Measurements from ENCODE around the gene MITF. TPM values are rescaled to one million over a fixed set of nuclear protein-coding genes. Genes with fewer than 3 reads are reported as not detected.

Gene MITF
- total and polyA plus RNA-seq, 2 of the 4 experiments (the other 2 are of a cell fraction): 6.5 to 16.7 TPM

DNA sequence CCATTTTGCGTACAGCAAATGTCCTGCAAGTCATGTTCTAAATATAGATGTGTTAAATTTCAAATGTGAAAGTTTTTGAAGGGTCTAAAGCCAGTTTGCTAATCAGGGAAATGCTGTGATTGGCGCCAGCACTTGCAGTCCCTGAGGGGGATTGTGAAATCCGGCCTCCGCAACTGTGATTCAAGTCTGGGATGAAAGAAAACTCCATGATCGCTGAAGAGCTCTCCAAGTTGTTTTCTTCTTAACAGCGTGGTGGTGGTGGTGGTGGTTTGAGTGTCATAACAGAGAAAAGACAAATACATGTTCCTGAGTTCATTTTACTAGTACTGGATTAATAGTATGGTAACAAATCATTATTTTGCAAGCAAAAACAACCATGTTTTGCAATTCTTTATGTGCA lies 51.8 kb downstream of the MITF start:
- no peak overlapping the region for H4K5ac ChIP-seq (ENCODE audit: low read depth, low read length)
- peak; percentile 84 for DNase-seq

More for the DNA sequence above, 51.8 kb downstream of the MITF start:
- H3K56ac ChIP-seq (ENCODE audit: extremely low read depth, insufficient read depth, low read length): peak overlapping the region; percentile 18; the same call in 1 of the 2 replicates
- H2BK120ac ChIP-seq (ENCODE audit: low read depth, low read length): no peak overlapping the region
- H3K79me1 ChIP-seq (ENCODE audit: low read depth in 1 of 2, low read length in 2 of 2): peaks cover 26 to 30% of the 10 kb centered on the region in 2 experiments
- H3K27me3 ChIP-seq (ENCODE audit: control insufficient read depth, insufficient read depth, low read length): no peaks in the 10 kb centered on the region
- no peak overlapping the region for H4K91ac ChIP-seq (ENCODE audit: insufficient read depth, low read depth, low read length)
- peak overlapping the region; percentile 72 for H2BK5ac ChIP-seq (ENCODE audit: low read depth, low read length, poor library complexity, severe bottlenecking)
- ChIA-PET POLR2A (ENCODE audit: unreplicated experiment) (no interaction called here), CTCF (interaction anchor here (0.6 to 2.7 kb wide), 4 partner anchors 29 to 75 kb away, joined by 3 to 10 read pairs (median 6); no protein-coding TSS in a partner anchor)
- no peaks in the 10 kb centered on the region for H4K20me1 ChIP-seq (ENCODE audit: insufficient read depth, low read length)
- H3K4me3 ChIP-seq (ENCODE audit: insufficient read depth, low read depth, low read length): no peak overlapping the region
- H3K9me3 ChIP-seq (ENCODE audit: control insufficient read depth, insufficient read depth, low read length): no peaks in the 10 kb centered on the region
- intact Hi-C loops (cut with micrococcal nuclease) (loop anchor here (2.0 to 5.0 kb wide), 2 partner anchors 349 to 484 kb away; no protein-coding TSS in a partner anchor), in situ Hi-C loops (cut with MboI; ENCODE audit: low sequenced_read_pairs) (loop anchor here (5.0 kb wide), 1 partner anchor 99 kb away; no protein-coding TSS in a partner anchor), dilution Hi-C loops (cut with HindIII; ENCODE audit: low sequenced_read_pairs, unreplicated experiment) (no loop called here)
- H4K8ac ChIP-seq (ENCODE audit: low read depth in 2 of 2, low read length in 2 of 2): no peak overlapping the region
- H3K9ac ChIP-seq (ENCODE audit: low read depth, low read length): no peak overlapping the region
- no peaks in the 10 kb centered on the region for H3K36me3 ChIP-seq (ENCODE audit: control insufficient read depth, insufficient read depth, low read length)
- H2AK9ac ChIP-seq (replicated peaks; ENCODE audit: low read depth, low read length, poor library complexity): no peak overlapping the region
- H3K9me1 ChIP-seq (ENCODE audit: insufficient read depth, low read length): peaks cover 6% of the 10 kb centered on the region
- H2AFZ ChIP-seq (replicated peaks; ENCODE audit: low read length, poor library complexity): no peak overlapping the region
- peaks cover 18% of the 10 kb centered on the region for H3K4me1 ChIP-seq (ENCODE audit: control insufficient read depth, insufficient read depth, low read length)
- no peak overlapping the region for H2AK5ac ChIP-seq (ENCODE audit: low read depth, low read length)
- H3K4me2 ChIP-seq (ENCODE audit: low read depth, low read length): peak overlapping the region; percentile 43; the same call in 1 of the 2 replicates
- no CpG with 5 or more reads among the region's 6 CpGs for WGBS, 2 experiments (ENCODE audit: extremely low coverage in 2 of 2, insufficient read length in 1 of 2)
- ATAC-seq (ENCODE audit: low read depth): peak; percentile 51
- no peak overlapping the region for H3K14ac ChIP-seq (replicated peaks; ENCODE audit: low read depth, low read length)
- H3K18ac ChIP-seq (ENCODE audit: low read depth, low read length): no peak overlapping the region
- no peak overlapping the region for H3K23ac ChIP-seq (ENCODE audit: low read depth, low read length)
- no peak for TF ChIP-seq MAZ (IDR thresholded peaks at IDR 0.05; ENCODE audit: borderline replicate concordance, low read depth, low read length)
- TF ChIP-seq POLR2A (IDR thresholded peaks at IDR 0.05; ENCODE audit: low read depth, low read length): no peak
- 0 out of 2 replicates have a peak, but pooled peaks have one; percentile 48 for TF ChIP-seq MXI1 (IDR thresholded peaks at IDR 0.05; ENCODE audit: borderline replicate concordance, low read depth, low read length)
- TF ChIP-seq SMC3 (IDR thresholded peaks at IDR 0.05; ENCODE audit: low read depth, low read length): 0 out of 2 replicates have a peak, but pooled peaks have one; percentile 8
- TF ChIP-seq CEBPB (IDR thresholded peaks at IDR 0.05; ENCODE audit: low read depth, low read length): peak; percentile 96
- no peak overlapping the region for H3K4ac ChIP-seq (ENCODE audit: low read depth, low read length)
- H2BK20ac ChIP-seq (ENCODE audit: low read depth, low read length): no peak overlapping the region
- H2BK15ac ChIP-seq (ENCODE audit: low read depth, low read length): no peak overlapping the region
- H3K27ac ChIP-seq (ENCODE audit: insufficient read depth, low read length): peak overlapping the region; percentile 8; the same call in 1 of the 2 replicates
- no TSS peak for BruUV-seq (replicated peaks)

Data from IMR-90 (cell line).